ENCODE measurements around the gene PKP3.

The PKP3 gene

DNA sequence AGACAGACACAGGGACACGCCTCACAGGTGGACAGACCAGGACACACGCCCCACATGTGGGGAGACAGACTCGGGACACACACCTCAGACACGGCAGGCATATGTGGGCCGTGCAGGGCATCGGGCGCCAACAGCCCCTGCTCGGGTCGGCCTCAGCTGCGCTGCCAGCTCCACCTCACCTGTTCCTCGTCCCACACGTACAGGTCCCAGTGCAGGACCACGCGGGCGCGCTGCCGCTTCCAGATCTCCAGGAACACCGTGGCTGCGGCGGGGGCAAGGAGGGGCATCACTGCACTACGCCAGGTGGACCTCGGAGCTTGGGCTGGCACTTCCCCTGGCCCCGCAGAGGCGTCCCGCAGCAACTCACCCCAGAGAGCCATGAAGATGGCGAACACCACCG, 35.4 kb downstream of the PKP3 start:
- no peak for DNase-seq (ENCODE audit: low spot score)
- H3K27me3 ChIP-seq (ENCODE audit: insufficient read depth, poor library complexity, severe bottlenecking), result no peaks in the 10 kb centered on the region
- TF ChIP-seq, protein P1, sequence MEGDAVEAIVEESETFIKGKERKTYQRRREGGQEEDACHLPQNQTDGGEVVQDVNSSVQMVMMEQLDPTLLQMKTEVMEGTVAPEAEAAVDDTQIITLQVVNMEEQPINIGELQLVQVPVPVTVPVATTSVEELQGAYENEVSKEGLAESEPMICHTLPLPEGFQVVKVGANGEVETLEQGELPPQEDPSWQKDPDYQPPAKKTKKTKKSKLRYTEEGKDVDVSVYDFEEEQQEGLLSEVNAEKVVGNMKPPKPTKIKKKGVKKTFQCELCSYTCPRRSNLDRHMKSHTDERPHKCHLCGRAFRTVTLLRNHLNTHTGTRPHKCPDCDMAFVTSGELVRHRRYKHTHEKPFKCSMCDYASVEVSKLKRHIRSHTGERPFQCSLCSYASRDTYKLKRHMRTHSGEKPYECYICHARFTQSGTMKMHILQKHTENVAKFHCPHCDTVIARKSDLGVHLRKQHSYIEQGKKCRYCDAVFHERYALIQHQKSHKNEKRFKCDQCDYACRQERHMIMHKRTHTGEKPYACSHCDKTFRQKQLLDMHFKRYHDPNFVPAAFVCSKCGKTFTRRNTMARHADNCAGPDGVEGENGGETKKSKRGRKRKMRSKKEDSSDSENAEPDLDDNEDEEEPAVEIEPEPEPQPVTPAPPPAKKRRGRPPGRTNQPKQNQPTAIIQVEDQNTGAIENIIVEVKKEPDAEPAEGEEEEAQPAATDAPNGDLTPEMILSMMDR (IDR thresholded peaks at IDR 0.05; ENCODE audit: poor library complexity, severe bottlenecking), result no peak
- no peak overlapping the region for H3K4me3 ChIP-seq (ENCODE audit: severe bottlenecking)
- no peak overlapping the region for H3K27ac ChIP-seq (ENCODE audit: poor library complexity, severe bottlenecking)
- H3K9me3 ChIP-seq (ENCODE audit: severe bottlenecking), result no peaks in the 10 kb centered on the region
- no peaks in the 10 kb centered on the region for H3K4me1 ChIP-seq (ENCODE audit: insufficient read depth, poor library complexity, severe bottlenecking)
- no peak for ATAC-seq (ENCODE audit: low read depth)
- peaks cover 2% of the 10 kb centered on the region; the same call in 1 of the 2 replicates for H3K36me3 ChIP-seq (ENCODE audit: low read depth)

DNA sequence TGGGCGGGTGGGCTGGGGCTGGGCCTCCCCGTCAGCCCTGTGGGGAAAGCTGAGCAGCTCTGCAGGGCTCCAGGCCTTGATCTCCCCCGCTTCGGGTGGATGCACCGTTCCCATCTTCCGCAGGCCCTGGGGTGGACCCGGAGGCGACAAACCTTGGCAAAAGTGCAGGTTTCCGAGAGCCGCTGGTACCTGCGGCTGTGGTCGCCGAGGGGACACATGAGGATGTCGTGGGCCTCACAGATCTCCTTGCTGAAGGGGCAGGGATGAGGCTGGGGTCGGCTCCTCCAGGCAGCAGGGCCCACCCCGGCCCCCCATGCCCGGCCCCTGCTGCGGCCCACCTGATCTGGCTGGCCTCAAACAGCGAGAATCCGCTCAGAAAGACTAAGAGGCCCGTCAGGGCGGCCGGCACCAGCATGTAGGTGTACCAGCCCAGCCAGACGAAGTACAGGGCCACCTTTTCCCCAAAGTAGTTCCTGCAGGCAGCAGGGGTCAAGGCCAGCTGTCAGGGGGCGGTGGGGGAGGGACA, 36.0 kb downstream of the PKP3 start:
- no peaks in the 10 kb centered on the region for H3K36me3 ChIP-seq (ENCODE audit: low read depth)
- ATAC-seq (ENCODE audit: low read depth) (peak; percentile 35), DNase-seq (ENCODE audit: low spot score) (no peak)
- H3K27ac ChIP-seq (ENCODE audit: poor library complexity, severe bottlenecking), result no peak overlapping the region
- H3K27me3 ChIP-seq (ENCODE audit: insufficient read depth, poor library complexity, severe bottlenecking), result no peaks in the 10 kb centered on the region
- H3K9me3 ChIP-seq (ENCODE audit: severe bottlenecking), result no peaks in the 10 kb centered on the region
- no peaks in the 10 kb centered on the region for H3K4me1 ChIP-seq (ENCODE audit: insufficient read depth, poor library complexity, severe bottlenecking)
- TF ChIP-seq, protein P1 (IDR thresholded peaks at IDR 0.05; ENCODE audit: poor library complexity, severe bottlenecking), result no peak
- no peak overlapping the region for H3K4me3 ChIP-seq (ENCODE audit: severe bottlenecking)

DNA sequence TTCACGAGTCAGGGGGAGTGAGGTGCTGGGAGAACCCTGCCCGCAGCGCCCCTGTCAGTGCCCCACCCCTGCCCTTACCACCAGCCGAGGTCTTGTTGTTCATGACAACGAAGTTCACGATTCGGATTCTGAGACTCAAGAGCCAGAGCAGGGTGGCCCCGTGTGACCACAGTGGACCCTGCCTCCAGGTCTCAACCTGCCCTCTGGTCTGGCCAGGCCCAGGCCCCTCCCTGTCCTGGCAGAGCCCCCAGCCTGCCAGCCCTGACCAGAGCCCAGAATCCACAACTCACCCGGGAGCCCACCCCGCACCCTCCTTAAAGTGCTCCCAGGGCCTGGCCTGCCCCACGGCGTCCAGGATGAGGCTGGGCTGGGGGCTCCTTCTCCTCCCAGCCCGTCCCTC, 37.9 kb downstream of the PKP3 start:
- Histone ChIP-seq H3K27me3 (ENCODE audit: insufficient read depth, poor library complexity, severe bottlenecking) (no peaks in the 10 kb centered on the region), H3K4me3 (ENCODE audit: severe bottlenecking) (no peak overlapping the region), H3K27ac (ENCODE audit: poor library complexity, severe bottlenecking) (no peak overlapping the region), H3K9me3 (ENCODE audit: severe bottlenecking) (no peaks in the 10 kb centered on the region), H3K36me3 (ENCODE audit: low read depth) (no peaks in the 10 kb centered on the region), H3K4me1 (ENCODE audit: insufficient read depth, poor library complexity, severe bottlenecking) (no peaks in the 10 kb centered on the region)
- DNase-seq (ENCODE audit: low spot score), result no peak
- TF ChIP-seq, protein P1 (IDR thresholded peaks at IDR 0.05; ENCODE audit: poor library complexity, severe bottlenecking), result no peak
- ATAC-seq (ENCODE audit: low read depth), result no peak

DNA sequence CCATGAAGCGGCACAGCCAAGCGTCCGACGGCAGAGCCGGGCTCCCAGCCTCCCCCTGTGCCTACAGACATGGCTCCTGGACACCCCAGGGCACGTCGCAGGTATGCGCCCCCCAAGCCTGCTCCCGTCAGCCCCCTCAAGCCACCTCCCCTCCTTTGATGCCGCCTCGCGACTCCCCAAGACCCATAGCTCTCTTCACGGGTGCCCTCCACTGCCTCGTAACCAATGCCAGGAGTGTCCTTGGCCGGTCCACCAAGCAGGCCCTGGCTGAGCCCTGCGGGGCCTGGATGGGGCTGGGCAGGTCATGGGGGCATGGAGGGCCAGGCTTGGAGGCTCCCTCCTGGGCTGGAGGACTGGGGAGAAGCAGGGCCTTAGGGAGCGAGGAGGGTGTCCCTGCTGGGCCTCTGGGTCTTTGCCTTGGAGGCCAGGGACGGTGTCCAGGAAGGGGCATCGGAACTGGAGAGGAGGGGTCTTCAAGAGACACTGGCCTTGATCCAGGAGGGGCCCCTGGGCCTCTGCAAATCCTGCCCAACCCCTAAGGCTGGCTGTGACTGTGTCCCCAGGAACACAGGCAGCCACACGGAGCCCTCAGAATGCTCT, 38.6 kb downstream of the PKP3 start:
- no peaks in the 10 kb centered on the region for H3K27me3 ChIP-seq (ENCODE audit: insufficient read depth, poor library complexity, severe bottlenecking)
- H3K4me3 ChIP-seq (ENCODE audit: severe bottlenecking), result no peak overlapping the region
- TF ChIP-seq, protein P1 (IDR thresholded peaks at IDR 0.05; ENCODE audit: poor library complexity, severe bottlenecking), result no peak
- H3K36me3 ChIP-seq (ENCODE audit: low read depth), result no peaks in the 10 kb centered on the region
- ATAC-seq (ENCODE audit: low read depth) (no peak), DNase-seq (ENCODE audit: low spot score) (no peak)
- H3K9me3 ChIP-seq (ENCODE audit: severe bottlenecking), result no peaks in the 10 kb centered on the region
- no peaks in the 10 kb centered on the region for H3K4me1 ChIP-seq (ENCODE audit: insufficient read depth, poor library complexity, severe bottlenecking)
- H3K27ac ChIP-seq (ENCODE audit: poor library complexity, severe bottlenecking), result no peak overlapping the region

DNA sequence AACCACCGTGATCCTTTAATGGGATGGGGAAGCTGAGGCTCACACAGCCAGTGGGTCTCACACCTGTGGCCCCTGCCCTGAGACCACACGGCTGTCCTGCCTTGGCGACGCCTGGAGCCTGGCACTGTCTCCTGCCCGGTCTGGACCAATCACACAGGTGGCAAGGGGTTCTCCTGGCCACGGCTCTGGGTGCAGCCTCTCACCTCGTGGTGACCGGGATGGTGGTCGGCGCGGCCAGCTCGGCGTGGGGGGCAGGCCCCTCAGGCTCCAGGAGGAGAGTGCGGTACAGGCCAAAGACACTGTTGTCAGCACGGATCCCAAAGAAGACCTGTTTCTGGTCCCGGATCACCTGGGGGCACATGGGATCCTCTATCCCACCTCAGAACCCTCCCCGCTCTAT, 39.1 kb downstream of the PKP3 start:
- DNase-seq (ENCODE audit: low spot score) (no peak), ATAC-seq (ENCODE audit: low read depth) (no peak)
- TF ChIP-seq, protein P1 (IDR thresholded peaks at IDR 0.05; ENCODE audit: poor library complexity, severe bottlenecking), result no peak
- Histone ChIP-seq H3K27ac (ENCODE audit: poor library complexity, severe bottlenecking) (no peak overlapping the region), H3K27me3 (ENCODE audit: insufficient read depth, poor library complexity, severe bottlenecking) (no peaks in the 10 kb centered on the region), H3K9me3 (ENCODE audit: severe bottlenecking) (no peaks in the 10 kb centered on the region), H3K36me3 (ENCODE audit: low read depth) (no peaks in the 10 kb centered on the region), H3K4me1 (ENCODE audit: insufficient read depth, poor library complexity, severe bottlenecking) (no peaks in the 10 kb centered on the region), H3K4me3 (ENCODE audit: severe bottlenecking) (no peak overlapping the region)

All from RWPE2 (cell line).